Measurements from ENCODE around the gene TGDS.
A peak's percentile ranks its signal among the peaks of the same experiment; 100 is the strongest.
"Not testable (repeated sequence)": the region's sequence is repeated elsewhere in the genome, so short reads cannot be mapped to it uniquely, and the experiment has no call there.

Gene TGDS, protein sequence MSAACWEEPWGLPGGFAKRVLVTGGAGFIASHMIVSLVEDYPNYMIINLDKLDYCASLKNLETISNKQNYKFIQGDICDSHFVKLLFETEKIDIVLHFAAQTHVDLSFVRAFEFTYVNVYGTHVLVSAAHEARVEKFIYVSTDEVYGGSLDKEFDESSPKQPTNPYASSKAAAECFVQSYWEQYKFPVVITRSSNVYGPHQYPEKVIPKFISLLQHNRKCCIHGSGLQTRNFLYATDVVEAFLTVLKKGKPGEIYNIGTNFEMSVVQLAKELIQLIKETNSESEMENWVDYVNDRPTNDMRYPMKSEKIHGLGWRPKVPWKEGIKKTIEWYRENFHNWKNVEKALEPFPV

DNA sequence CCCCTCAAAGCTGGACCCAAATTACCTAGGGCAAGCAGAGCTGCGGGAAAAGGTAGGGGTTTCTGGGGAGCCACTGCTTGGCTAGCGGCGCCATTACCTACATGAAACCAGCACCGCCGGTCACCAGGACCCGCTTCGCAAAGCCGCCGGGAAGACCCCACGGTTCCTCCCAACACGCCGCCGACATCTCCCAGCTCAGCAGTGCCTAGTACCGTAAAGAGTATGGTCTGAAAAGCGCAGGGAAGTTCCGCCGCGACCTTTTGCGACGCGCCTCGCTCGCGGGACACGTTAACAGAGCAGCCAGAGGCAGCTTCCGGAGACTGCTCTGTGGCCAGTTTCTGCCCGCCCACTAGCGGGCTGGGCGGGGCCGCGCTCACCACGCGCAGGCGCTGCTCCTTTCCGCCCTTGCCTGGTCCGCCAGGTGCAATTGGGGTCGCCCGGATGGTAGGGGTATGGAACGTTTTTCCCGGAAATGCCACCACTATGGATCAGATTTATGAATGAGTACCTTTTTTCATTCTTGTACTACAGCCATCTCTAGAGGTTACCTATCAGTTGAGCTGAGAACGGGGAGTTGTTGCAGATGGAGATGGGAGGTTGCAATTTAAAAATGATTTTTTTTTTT is at the start of gene TGDS:
TGDS (minus strand) TSS at position 203 of the 625 bp plus-strand sequence; CDS start at position 187, 16 bp downstream.
- H3K36me3 ChIP-seq (ENCODE audit: insufficient read depth, low read length): peaks cover 15% of the 10 kb centered on the region
- no peaks in the 10 kb centered on the region for H3K27me3 ChIP-seq (ENCODE audit: insufficient read depth, low read length)
- peak within 1 kb of the TSS; percentile 49 for H2AFZ ChIP-seq (ENCODE audit: low read depth, low read length)
- peak within 1 kb of the TSS; percentile 81 for H3K4me3 ChIP-seq (ENCODE audit: low read length)
- H3K4me1 ChIP-seq (ENCODE audit: insufficient read depth, low read length): peaks cover 19% of the 10 kb centered on the region
- peaks cover 3% of the 10 kb centered on the region for H3K9me3 ChIP-seq (ENCODE audit: low read length)

DNA sequence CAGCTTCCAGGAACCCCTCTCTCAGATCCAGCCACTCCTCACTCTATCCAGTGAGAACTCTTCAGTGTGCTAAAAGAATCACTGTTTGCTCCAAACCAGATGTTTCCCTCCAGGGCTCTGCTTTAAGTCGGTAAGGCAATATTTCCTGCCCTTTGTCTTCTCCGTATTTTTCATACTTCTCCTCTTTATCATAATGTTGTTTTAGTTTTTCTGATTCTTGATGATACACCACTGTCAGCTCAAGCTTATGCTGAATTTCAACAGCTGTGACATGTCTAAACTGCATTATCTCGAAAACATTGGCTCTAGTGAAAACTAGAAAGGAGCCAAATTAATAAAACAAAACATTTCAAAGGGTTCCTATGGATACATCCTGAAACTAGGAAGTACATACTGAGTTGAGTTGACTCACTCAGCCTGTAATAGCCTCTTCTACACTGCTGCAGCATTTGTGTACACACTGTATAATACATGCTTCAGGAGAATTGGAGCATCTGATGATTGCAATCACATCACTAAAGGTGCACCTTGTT is 45.5 kb upstream of the TGDS start:
- Histone ChIP-seq H3K36me3 (ENCODE audit: insufficient read depth, low read length) (no peaks in the 10 kb centered on the region), H3K9me3 (ENCODE audit: low read length) (no peaks in the 10 kb centered on the region), H3K27me3 (ENCODE audit: insufficient read depth, low read length) (no peaks in the 10 kb centered on the region), H2AFZ (ENCODE audit: low read depth, low read length) (no peak overlapping the region), H3K4me3 (ENCODE audit: low read length) (no peak overlapping the region), H3K4me1 (ENCODE audit: insufficient read depth, low read length) (peaks cover 8% of the 10 kb centered on the region)

DNA sequence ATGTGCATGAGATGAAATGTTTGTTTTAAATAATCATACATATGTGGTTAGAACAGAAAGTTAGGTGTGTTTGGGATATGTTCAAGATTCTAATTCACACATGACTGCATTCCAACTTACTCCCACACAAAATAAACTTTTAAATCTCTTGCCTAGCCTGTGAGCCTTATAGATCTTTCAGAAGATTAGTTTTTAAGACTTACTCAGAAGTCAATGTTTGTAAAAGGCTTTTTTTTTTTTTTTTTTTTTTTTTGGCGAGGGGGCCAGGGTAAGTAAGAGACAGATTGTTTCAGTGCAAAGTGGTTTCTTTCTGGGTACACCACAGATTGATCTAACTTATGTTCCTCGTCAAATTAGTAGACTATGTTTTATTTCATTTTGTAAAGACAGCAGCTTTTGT is 44.8 kb upstream of the TGDS start:
- no peak overlapping the region for H2AFZ ChIP-seq (ENCODE audit: low read depth, low read length)
- H3K36me3 ChIP-seq (ENCODE audit: insufficient read depth, low read length): no peaks in the 10 kb centered on the region
- no peaks in the 10 kb centered on the region for H3K9me3 ChIP-seq (ENCODE audit: low read length)
- H3K4me1 ChIP-seq (ENCODE audit: insufficient read depth, low read length): peaks cover 8% of the 10 kb centered on the region
- no peak overlapping the region for H3K4me3 ChIP-seq (ENCODE audit: low read length)
- no peaks in the 10 kb centered on the region for H3K27me3 ChIP-seq (ENCODE audit: insufficient read depth, low read length)

DNA sequence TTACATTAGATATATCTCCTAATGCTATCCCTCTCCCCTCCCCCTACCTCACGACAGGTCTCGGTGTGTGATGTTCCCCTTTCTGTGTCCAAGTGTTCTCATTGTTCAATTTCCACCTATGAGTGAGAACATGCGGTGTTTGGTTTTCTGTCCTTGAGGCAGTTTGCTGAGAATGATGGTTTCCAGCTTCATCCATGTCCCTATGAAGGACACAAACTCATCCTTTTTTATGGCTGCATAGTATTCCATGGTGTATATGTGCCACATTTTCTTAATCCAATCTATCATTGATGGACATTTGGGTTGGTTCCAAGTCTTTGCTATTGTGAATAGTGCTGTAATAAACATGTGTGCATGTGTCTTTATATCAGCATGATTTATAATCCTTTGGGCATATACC is 41.7 kb upstream of the TGDS start:
- not testable (repeated sequence) for H2AFZ ChIP-seq (ENCODE audit: low read depth, low read length); H3K4me1 ChIP-seq (ENCODE audit: insufficient read depth, low read length); H3K27me3 ChIP-seq (ENCODE audit: insufficient read depth, low read length); H3K9me3 ChIP-seq (ENCODE audit: low read length); H3K4me3 ChIP-seq (ENCODE audit: low read length); H3K36me3 ChIP-seq (ENCODE audit: insufficient read depth, low read length)

DNA sequence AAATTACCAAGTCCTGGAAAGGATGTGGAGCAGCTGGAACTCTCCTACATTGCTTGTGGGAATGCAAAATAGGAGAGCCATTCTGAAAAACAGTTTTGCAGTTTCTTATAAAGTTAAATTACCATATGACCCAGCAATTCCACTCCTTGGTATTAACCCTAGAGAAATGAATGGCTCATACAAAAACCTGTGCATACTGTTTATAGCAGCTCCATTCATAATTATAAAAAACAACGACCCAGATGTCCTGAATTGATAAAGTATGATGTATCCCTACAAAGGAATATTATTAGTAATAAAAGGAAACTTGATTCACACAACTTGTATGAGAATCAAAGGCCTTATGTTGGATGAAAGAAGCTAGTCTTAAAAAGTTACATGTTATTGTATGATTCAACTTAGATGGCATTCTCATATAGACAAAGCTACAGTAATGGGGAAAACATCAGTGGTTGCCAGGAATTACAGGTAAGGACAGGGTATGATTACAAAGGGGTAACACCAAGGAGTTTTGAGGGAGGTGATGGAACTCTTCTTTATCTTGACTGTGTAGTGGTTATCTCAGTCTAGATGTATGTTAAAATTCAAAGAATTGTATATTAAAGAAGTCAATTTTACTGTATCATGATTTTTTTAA is 41.1 kb upstream of the TGDS start:
- Histone ChIP-seq H3K27me3 (ENCODE audit: insufficient read depth, low read length) (no peaks in the 10 kb centered on the region), H3K4me1 (ENCODE audit: insufficient read depth, low read length) (peaks cover 8% of the 10 kb centered on the region), H2AFZ (ENCODE audit: low read depth, low read length) (no peak overlapping the region), H3K4me3 (ENCODE audit: low read length) (no peak overlapping the region), H3K36me3 (ENCODE audit: insufficient read depth, low read length) (no peaks in the 10 kb centered on the region), H3K9me3 (ENCODE audit: low read length) (no peaks in the 10 kb centered on the region)

GRCh38 chr13:94636096-94636495 is 40.1 kb upstream of the TGDS start:
- not testable (repeated sequence) for H2AFZ ChIP-seq (ENCODE audit: low read depth, low read length); H3K36me3 ChIP-seq (ENCODE audit: insufficient read depth, low read length); H3K27me3 ChIP-seq (ENCODE audit: insufficient read depth, low read length); H3K4me1 ChIP-seq (ENCODE audit: insufficient read depth, low read length); H3K4me3 ChIP-seq (ENCODE audit: low read length); H3K9me3 ChIP-seq (ENCODE audit: low read length)

GRCh38 chr13:94632226-94632980 is 36.5 kb upstream of the TGDS start:
- Histone ChIP-seq H3K4me1 (ENCODE audit: insufficient read depth, low read length) (peaks cover 3% of the 10 kb centered on the region), H3K9me3 (ENCODE audit: low read length) (no peaks in the 10 kb centered on the region), H3K4me3 (ENCODE audit: low read length) (no peak overlapping the region), H2AFZ (ENCODE audit: low read depth, low read length) (no peak overlapping the region), H3K27me3 (ENCODE audit: insufficient read depth, low read length) (no peaks in the 10 kb centered on the region), H3K36me3 (ENCODE audit: insufficient read depth, low read length) (peaks cover 8% of the 10 kb centered on the region)

GRCh38 chr13:94630858-94631257 is 34.9 kb upstream of the TGDS start:
- Histone ChIP-seq H3K27me3 (ENCODE audit: insufficient read depth, low read length) (no peaks in the 10 kb centered on the region), H2AFZ (ENCODE audit: low read depth, low read length) (no peak overlapping the region), H3K4me3 (ENCODE audit: low read length) (no peak overlapping the region), H3K36me3 (ENCODE audit: insufficient read depth, low read length) (peaks cover 8% of the 10 kb centered on the region), H3K4me1 (ENCODE audit: insufficient read depth, low read length) (peaks cover 7% of the 10 kb centered on the region), H3K9me3 (ENCODE audit: low read length) (no peaks in the 10 kb centered on the region)

DNA sequence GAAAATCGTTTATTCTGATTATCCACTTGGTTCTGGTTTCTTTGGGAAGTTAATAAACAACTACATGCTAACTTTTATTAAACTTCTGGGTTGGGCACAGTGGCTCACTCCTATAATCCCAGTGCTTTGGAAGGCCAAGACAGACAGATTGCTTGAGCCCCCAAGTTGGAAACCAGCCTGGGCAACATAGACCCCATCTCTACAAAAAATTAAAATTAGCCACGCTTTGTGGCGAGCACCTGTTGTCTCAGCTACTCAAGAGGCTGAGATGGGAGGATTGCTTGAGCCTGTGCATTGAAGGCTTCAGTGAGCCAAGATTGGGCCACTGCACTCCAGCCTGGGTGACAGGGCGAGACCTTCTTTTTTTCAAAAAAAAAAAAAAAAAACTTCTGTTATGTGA is 27.4 kb upstream of the TGDS start:
- peaks cover 27% of the 10 kb centered on the region for H3K36me3 ChIP-seq (ENCODE audit: insufficient read depth, low read length)
- H3K4me1 ChIP-seq (ENCODE audit: insufficient read depth, low read length): peaks cover 7% of the 10 kb centered on the region
- no peak overlapping the region for H3K4me3 ChIP-seq (ENCODE audit: low read length)
- no peak overlapping the region for H2AFZ ChIP-seq (ENCODE audit: low read depth, low read length)
- no peaks in the 10 kb centered on the region for H3K27me3 ChIP-seq (ENCODE audit: insufficient read depth, low read length)
- no peaks in the 10 kb centered on the region for H3K9me3 ChIP-seq (ENCODE audit: low read length)

GRCh38 chr13:94622344-94622743 is 26.4 kb upstream of the TGDS start:
- H3K4me3 ChIP-seq (ENCODE audit: low read length): no peak overlapping the region
- peaks cover 24% of the 10 kb centered on the region for H3K36me3 ChIP-seq (ENCODE audit: insufficient read depth, low read length)
- no peak overlapping the region for H2AFZ ChIP-seq (ENCODE audit: low read depth, low read length)
- H3K9me3 ChIP-seq (ENCODE audit: low read length): no peaks in the 10 kb centered on the region
- H3K27me3 ChIP-seq (ENCODE audit: insufficient read depth, low read length): no peaks in the 10 kb centered on the region
- peaks cover 7% of the 10 kb centered on the region for H3K4me1 ChIP-seq (ENCODE audit: insufficient read depth, low read length)

DNA sequence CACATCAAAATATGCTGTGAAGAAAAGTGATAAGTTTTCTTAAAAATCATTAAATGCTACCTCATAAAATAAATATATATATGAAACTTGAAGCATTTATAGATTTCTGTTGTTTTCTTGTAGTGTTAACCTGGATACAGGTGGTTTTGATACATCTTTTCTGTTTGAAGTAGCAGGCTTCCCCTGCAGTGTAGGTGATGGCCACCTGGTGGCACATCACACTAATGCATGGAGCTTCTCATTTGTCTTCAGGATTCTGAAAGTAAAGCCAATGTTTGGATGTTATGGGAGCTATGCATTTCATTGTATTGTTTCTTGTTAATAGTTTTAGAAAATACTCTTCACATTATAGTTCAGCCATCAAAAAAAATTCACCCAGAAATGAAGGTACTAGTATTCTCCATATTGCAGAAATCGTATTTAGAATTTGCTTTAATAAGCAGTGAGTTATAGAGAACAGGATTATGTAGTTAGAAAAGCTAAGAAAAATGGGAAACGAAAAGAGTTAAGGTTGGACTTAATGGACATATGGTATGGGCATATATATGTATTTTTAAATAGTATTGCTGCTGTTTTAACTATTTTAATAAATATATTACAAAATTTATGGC is 24.4 kb upstream of the TGDS start:
- Histone ChIP-seq H3K4me1 (ENCODE audit: insufficient read depth, low read length) (peaks cover 2% of the 10 kb centered on the region), H3K36me3 (ENCODE audit: insufficient read depth, low read length) (peaks cover 24% of the 10 kb centered on the region), H3K27me3 (ENCODE audit: insufficient read depth, low read length) (no peaks in the 10 kb centered on the region), H3K4me3 (ENCODE audit: low read length) (no peak overlapping the region), H2AFZ (ENCODE audit: low read depth, low read length) (no peak overlapping the region), H3K9me3 (ENCODE audit: low read length) (no peaks in the 10 kb centered on the region)

GRCh38 chr13:94617389-94618000 is 21.5 kb upstream of the TGDS start:
- Histone ChIP-seq H3K27me3 (ENCODE audit: insufficient read depth, low read length) (no peaks in the 10 kb centered on the region), H3K9me3 (ENCODE audit: low read length) (no peaks in the 10 kb centered on the region), H3K4me3 (ENCODE audit: low read length) (no peak overlapping the region), H3K36me3 (ENCODE audit: insufficient read depth, low read length) (peaks cover 24% of the 10 kb centered on the region), H2AFZ (ENCODE audit: low read depth, low read length) (no peak overlapping the region), H3K4me1 (ENCODE audit: insufficient read depth, low read length) (peaks cover 2% of the 10 kb centered on the region)
